ENCODE data around the gene CTU2.

GRCh38 chr16:88681709-88682451, 24.4 kb upstream of the CTU2 start:
- TF ChIP-seq EP300 (IDR thresholded peaks at IDR 0.05) = no peak
- TF ChIP-seq CTCF (IDR thresholded peaks at IDR 0.05) = no peak
- TF ChIP-seq POLR2A (IDR thresholded peaks at IDR 0.05) = no peak
